H1 (cell line): Measurements from ENCODE around the gene PLA2G15. TPM values are rescaled to one million over a fixed set of nuclear protein-coding genes. Genes with fewer than 3 reads are reported as not detected.

Source experiments
- CTCF ChIA-PET: fragments of 300-600 bp; sonication (Branson Sonifier 250); formaldehyde crosslinking; loops from one replicate; lab custom pipeline; 2021; ENCODE audit not compliant: partially characterized antibody; lab: Charles Lee
- POLR2A ChIA-PET: fragments of 300-600 bp; sonication (Branson Sonifier 250); formaldehyde crosslinking; loops from one replicate; lab custom pipeline; 2021; ENCODE audit warnings: inconsistent platforms; ENCODE audit not compliant: partially characterized antibody; lab: Charles Lee
- DNase-seq, 2 experiments: peaks; one replicate each; pipeline versions ENCODE4 v3.0.0 to v3.0.0-alpha.2; 2010 to 2022; ENCODE audit warnings: low spot score in 2 of 2, low read depth in 1 of 2, mixed read lengths in 1 of 2
- FAIRE-seq: peaks from 2 replicates; lab custom pipeline; 2011; peaks lifted over from hg19 to GRCh38; lab: Jason Lieb, UNC
- H2AFZ ChIP-seq: 2 replicates; pipeline ENCODE4 v1.8.1; 2012; ENCODE audit warnings: low read length, inconsistent platforms
- H2AK5ac ChIP-seq: 2 replicates; pipeline ENCODE4 v1.6.1; 2013; ENCODE audit warnings: low read depth, low read length
- H2BK120ac ChIP-seq: replicated peaks from 2 replicates; pipeline ENCODE3; 2013; ENCODE audit warnings: low read depth, low read length, inconsistent platforms
- H2BK12ac ChIP-seq: 2 replicates; pipeline ENCODE4 v1.6.1; 2013; ENCODE audit warnings: low read depth, low read length
- H2BK15ac ChIP-seq: 2 replicates; pipeline ENCODE4 v1.6.1; 2013; ENCODE audit warnings: low read length
- H2BK20ac ChIP-seq: 2 replicates; pipeline ENCODE4 v1.6.1; 2013; ENCODE audit warnings: low read length
- H2BK5ac ChIP-seq: 2 replicates; pipeline ENCODE4 v1.6.1; 2013; ENCODE audit warnings: low read depth, low read length
- H3K14ac ChIP-seq: 2 replicates; pipeline ENCODE4 v1.6.1; 2013; ENCODE audit warnings: inconsistent platforms; ENCODE audit not compliant: insufficient read length
- H3K18ac ChIP-seq: 2 replicates; pipeline ENCODE4 v1.6.1; 2013; ENCODE audit warnings: low read length; ENCODE audit errors: extremely low read depth
- H3K23ac ChIP-seq: 2 replicates; pipeline ENCODE4 v1.6.1; 2013; ENCODE audit warnings: inconsistent platforms; ENCODE audit not compliant: insufficient read length
- H3K23me2 ChIP-seq: 2 replicates; pipeline ENCODE4 v1.6.1; 2013; ENCODE audit warnings: low read depth, low read length
- H3K27ac ChIP-seq: 2 replicates; pipeline ENCODE4 v1.6.1; 2011; ENCODE audit warnings: low read depth, low read length, inconsistent platforms
- H3K27me3 ChIP-seq, 4 experiments: replicated peaks in 1 of 4; 1 replicate in 1 of 4; 2 replicates in 3 of 4; pipeline versions ENCODE4 v1.6.1 to v1.8.1; 2011 to 2013; ENCODE audit warnings: low read length in 3 of 4, mild to moderate bottlenecking in 3 of 4, inconsistent platforms in 2 of 4, mixed read lengths in 2 of 4, moderate library complexity in 1 of 4; ENCODE audit not compliant: control insufficient read depth in 3 of 4, insufficient read depth in 3 of 4; ENCODE audit errors: extremely low read depth in 1 of 4
- H3K36me3 ChIP-seq, 4 experiments: 2 replicates each; pipeline versions ENCODE4 v1.6.1 to v1.8.1; 2011 to 2013; ENCODE audit warnings: mild to moderate bottlenecking in 4 of 4, low read length in 3 of 4, moderate library complexity in 2 of 4, control low read depth in 1 of 4, inconsistent platforms in 1 of 4; ENCODE audit not compliant: insufficient read depth in 4 of 4, control insufficient read depth in 2 of 4
- H3K4ac ChIP-seq: replicated peaks from 2 replicates; pipeline ENCODE3; 2013; ENCODE audit warnings: low read length, low read depth, mixed read lengths, inconsistent platforms; ENCODE audit not compliant: insufficient read length
- H3K4me1 ChIP-seq, 4 experiments: replicated peaks in 1 of 4; 1 replicate in 1 of 4; 2 replicates in 3 of 4; pipeline versions ENCODE4 v1.6.1 to v1.8.1; 2011 to 2013; ENCODE audit warnings: low read length in 3 of 4, inconsistent platforms in 2 of 4, mixed read lengths in 1 of 4; ENCODE audit not compliant: insufficient read depth in 4 of 4, control insufficient read depth in 3 of 4
- H3K4me2 ChIP-seq, 2 experiments: 2 replicates each; pipeline versions ENCODE4 v1.6.1 to v1.8.1; 2011 to 2013; ENCODE audit warnings: low read depth in 2 of 2, low read length in 2 of 2, control low read depth in 1 of 2, inconsistent platforms in 1 of 2, mild to moderate bottlenecking in 1 of 2; ENCODE audit not compliant: insufficient read depth in 1 of 2
- H3K4me3 ChIP-seq, 4 experiments: fragments of 200-600, 300-600 bp in 1 of 4; sonication (generic), shearing (Covaris generic), sonication (Bioruptor Twin) in 1 of 4; 2 replicates each; pipeline versions ENCODE4 v1.5.1 to v1.8.1; 2011 to 2016; ENCODE audit warnings: low read length in 4 of 4, low read depth in 3 of 4, control low read depth in 2 of 4, inconsistent platforms in 2 of 4, mild to moderate bottlenecking in 2 of 4, mixed read lengths in 1 of 4, moderate library complexity in 1 of 4; ENCODE audit not compliant: insufficient read depth in 2 of 4; ENCODE audit errors: extremely low read depth in 1 of 4
- H3K56ac ChIP-seq: replicated peaks from 2 replicates; pipeline ENCODE3; 2013; ENCODE audit warnings: low read depth, mild to moderate bottlenecking, mixed read lengths, low read length, inconsistent platforms; ENCODE audit not compliant: insufficient read length
- H3K79me1 ChIP-seq: 2 replicates; pipeline ENCODE4 v1.6.1; 2013; ENCODE audit warnings: low read depth, low read length, control low read depth
- H3K79me2 ChIP-seq, 2 experiments: 2 replicates each; pipeline versions ENCODE4 v1.6.1 to v1.8.1; 2012 to 2013; ENCODE audit warnings: low read length in 2 of 2, mild to moderate bottlenecking in 2 of 2, inconsistent platforms in 1 of 2; ENCODE audit not compliant: insufficient read depth in 2 of 2, control insufficient read depth in 1 of 2
- H3K9ac ChIP-seq, 4 experiments: replicated peaks in 1 of 4; 1 replicate in 1 of 4; 2 replicates in 3 of 4; pipeline versions ENCODE4 v1.6.1 to v1.8.1; 2011 to 2013; ENCODE audit warnings: low read depth in 3 of 4, low read length in 3 of 4, control low read depth in 2 of 4, mild to moderate bottlenecking in 2 of 4, moderate library complexity in 2 of 4, inconsistent platforms in 1 of 4; ENCODE audit errors: extremely low read depth in 1 of 4
- H3K9me3 ChIP-seq, 2 experiments: 2 replicates each; pipeline versions ENCODE4 v1.6.1 to v1.8.1; 2012 to 2013; ENCODE audit warnings: mild to moderate bottlenecking in 2 of 2, moderate library complexity in 2 of 2, control low read depth in 1 of 2, inconsistent platforms in 1 of 2, low read depth in 1 of 2, low read length in 1 of 2, mixed read lengths in 1 of 2; ENCODE audit not compliant: insufficient read depth in 2 of 2
- H4K20me1 ChIP-seq, 2 experiments: replicated peaks in 1 of 2; 2 replicates each; pipeline versions ENCODE3 to v1.8.1; 2011 to 2013; ENCODE audit warnings: inconsistent platforms in 2 of 2, low read length in 2 of 2, mild to moderate bottlenecking in 1 of 2; ENCODE audit not compliant: insufficient read depth in 2 of 2, control insufficient read depth in 1 of 2
- H4K5ac ChIP-seq: 2 replicates; pipeline ENCODE4 v1.6.1; 2013; ENCODE audit warnings: low read length, low read depth, mixed read lengths, inconsistent platforms; ENCODE audit not compliant: insufficient read length
- H4K8ac ChIP-seq: 2 replicates; pipeline ENCODE4 v1.8.0; 2013; ENCODE audit warnings: mild to moderate bottlenecking, moderate library complexity, low read length, inconsistent platforms; ENCODE audit not compliant: insufficient read depth; ENCODE audit errors: extremely low read depth
- H4K91ac ChIP-seq: replicated peaks from 2 replicates; pipeline ENCODE3; 2013; ENCODE audit warnings: low read length, mixed read lengths, inconsistent platforms; ENCODE audit not compliant: insufficient read length
- ASH2L ChIP-seq: fragments of 200-600, 300-600 bp; sonication (generic); IDR thresholded peaks from one replicate; pipeline ENCODE4 v1.7.1; 2017; ENCODE audit warnings: low read length
- JUN ChIP-seq: IDR thresholded peaks from 2 replicates; pipeline ENCODE4 v1.6.1; 2011; ENCODE audit warnings: low read depth, mild to moderate bottlenecking, improper control_type of control experiment, low read length
- PHF8 ChIP-seq: fragments of 200-600 bp; sonication (generic); conservative IDR thresholded peaks from 2 replicates; pipeline ENCODE4 v1.7.1; 2012; ENCODE audit warnings: low read depth, mild to moderate bottlenecking, inconsistent platforms, low read length, moderate library complexity
- ZNF274 ChIP-seq: IDR thresholded peaks from 2 replicates; pipeline ENCODE4 v1.7.0; 2012; ENCODE audit warnings: low read length, borderline replicate concordance; ENCODE audit errors: extremely low read depth
- WGBS, 2 experiments: shearing (Covaris generic) in 1 of 2; methylation state at CpG; one replicate each; pipeline versions ENCODE4 v1.1.6 to v1.1.7; 2013 to 2015; ENCODE audit warnings: low lambda C conversion rate in 2 of 2, mixed read lengths in 2 of 2, inconsistent platforms in 1 of 2, low coverage in 1 of 2, missing lambda C conversion rate in 1 of 2; ENCODE audit not compliant: insufficient replicate concordance in 2 of 2, insufficient coverage in 1 of 2, insufficient read length in 1 of 2; ENCODE audit errors: extremely low coverage in 1 of 2, missing lambda C conversion rate in 1 of 2; 5-methylcytosine and 5-hydroxymethylcytosine counted together
- polyA plus RNA-seq, 7 experiments: library from polyadenylated mRNA; depleted of rRNA in 3 of 7; stranded (reverse) in 5 of 7; unstranded in 2 of 7; fragments of >200 nt in 5 of 7; fragments of 200-250 nt in 2 of 7; gene quantifications; 1 replicate in 5 of 7; 2 replicates in 1 of 7; 4 replicates in 1 of 7; pipeline versions ENCODE4 v1.2.1 to v1.2.3, GENCODE V29; 2011 to 2013; ENCODE audit warnings: missing spikeins in 2 of 7, mixed read lengths in 2 of 7
- total RNA-seq: library from RNA; stranded (reverse); fragmentation: NEBNext Ultra II Directional; extraction: Animal tissue kit (Norgen Biotek cat#: 25700); gene quantifications from 2 replicates; pipeline ENCODE4 v1.2.1, GENCODE V29; 2021

The PLA2G15 gene
- total and polyA plus RNA-seq, 2 of the 8 experiments (the other 6 are each of a cell fraction or from before 2014, with no cell fraction given), result 11.2 to 12.0 TPM

GRCh38 chr16:68233835-68234187 lies 11.4 kb upstream of the PLA2G15 start:
- no peak overlapping the region for H4K8ac ChIP-seq
- CTCF ChIA-PET, result interaction anchor here (0.5 to 1.5 kb wide), 6 partner anchors 15 to 173 kb away, joined by 3 to 13 read pairs (median 4); no protein-coding TSS in a partner anchor
- H3K27ac ChIP-seq, result no peak overlapping the region
- H3K23ac ChIP-seq, result no peak overlapping the region
- POLR2A ChIA-PET, result interaction anchor here (1.0 to 5.9 kb wide), 8 partner anchors 9 to 427 kb away, joined by 3 to 61 read pairs (median 3); partner anchors contain the start of genes NFATC3, PLA2G15, RANBP10 and TSNAXIP1
- TF ChIP-seq ASH2L, result no peak
- no peak for TF ChIP-seq PHF8
- no peak for TF ChIP-seq ZNF274
- no peak for TF ChIP-seq JUN
- TF ChIP-seq, all 59 proteins: peak for 0
- Histone ChIP-seq H3K79me2 (peaks cover 5 to 19% of the 10 kb centered on the region in 2 experiments), H2BK15ac (no peak overlapping the region), H3K79me1 (peaks cover 5% of the 10 kb centered on the region; the same call in 1 of the 2 replicates), H2BK20ac (no peak overlapping the region), H2AFZ (no peak overlapping the region), H3K14ac (no peak overlapping the region), H3K36me3 (peaks cover 9 to 32% (median 29%) of the 10 kb centered on the region in 4 experiments), H2BK120ac (no peak overlapping the region), H3K27me3 (no peaks in the 10 kb centered on the region), H3K4me3 (peak overlapping the region in 2 of 4 experiments; percentile 81 to 84; a peak in 4 of 8 replicates), H2BK5ac (peak overlapping the region; percentile 93; the same call in 1 of the 2 replicates), H3K18ac (no peak overlapping the region), H3K9me3 (no peaks in the 10 kb centered on the region), H2AK5ac (no peak overlapping the region), H3K9ac (no peak overlapping the region), H3K4me1 (peaks cover 0 to 24% (median 19%) of the 10 kb centered on the region in 4 experiments; a peak in 5 of 7 replicates), H3K4me2 (peak overlapping the region; percentile 99), H4K20me1 (peaks cover 21 to 33% of the 10 kb centered on the region in 2 experiments), H3K4ac (no peak overlapping the region), H4K5ac (no peak overlapping the region), H4K91ac (no peak overlapping the region), H3K23me2 (peaks cover 22% of the 10 kb centered on the region), H2BK12ac (no peak overlapping the region; the same call in 1 of the 2 replicates), H3K56ac (no peak overlapping the region)
- FAIRE-seq (no peak), DNase-seq (no peak)
- WGBS, 2 experiments, result 81% methylated on average over 8 of the region's 8 CpGs; no CpG with 5 or more reads in 1 of the 2 experiments
